Measurements from ENCODE around the gene ZNF280A. TPM values are rescaled to one million over a fixed set of nuclear protein-coding genes. Genes with fewer than 3 reads are reported as not detected.
"Not testable (repeated sequence)": the region's sequence is repeated elsewhere in the genome, so short reads cannot be mapped to it uniquely, and the experiment has no call there.

ZNF280A gene
- total RNA-seq, 1 donor from 2014 or later = not detected

- no peak for DNase-seq (ENCODE audit: low spot score)
These were observed 50.5 kb downstream of the ZNF280A start for GRCh38 chr22:22469527-22469926.

- not testable (repeated sequence) for DNase-seq (ENCODE audit: low spot score)
These were observed 51.1 kb downstream of the ZNF280A start for GRCh38 chr22:22468794-22469469.

DNA sequence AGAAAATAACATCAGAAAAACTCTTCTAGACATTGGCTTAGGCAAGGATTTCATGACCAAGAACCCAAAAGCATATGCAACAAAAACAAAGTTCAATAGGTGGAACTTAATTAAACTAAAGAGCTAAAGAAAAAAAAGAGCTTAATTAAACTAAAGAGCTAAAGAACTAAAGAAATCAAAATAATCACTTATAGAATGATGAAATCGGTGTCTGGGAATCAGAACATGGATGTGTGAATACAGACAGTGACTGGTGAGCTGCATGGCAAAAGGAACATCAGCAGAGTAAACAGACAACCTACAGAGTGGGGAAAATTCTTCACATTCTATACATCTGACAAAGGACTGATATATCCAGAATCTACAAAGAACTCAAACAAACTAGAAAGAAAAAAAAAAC is 53.0 kb downstream of the ZNF280A start:
- DNase-seq (ENCODE audit: low spot score) = no peak

DNA sequence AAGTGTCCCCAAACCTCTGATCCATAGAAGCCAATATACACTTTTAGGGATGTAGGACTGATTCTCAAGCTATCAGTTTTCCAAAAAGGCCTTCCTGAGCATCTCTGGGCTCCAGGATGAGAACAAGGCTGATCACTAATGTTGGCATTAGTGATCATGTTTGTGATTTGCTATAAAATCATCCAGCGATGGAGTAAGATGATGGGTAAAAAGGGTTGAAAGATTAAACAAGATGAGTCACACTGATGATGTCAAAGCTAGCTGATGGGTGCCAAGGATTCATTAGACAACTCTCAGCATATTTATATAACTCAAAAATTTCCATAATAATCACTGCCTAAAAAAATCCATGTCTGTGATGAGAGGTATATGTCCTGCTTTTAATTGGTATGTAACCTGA is 54.3 kb downstream of the ZNF280A start:
- DNase-seq (ENCODE audit: low spot score) = no peak

GRCh38 chr22:22465094-22465602 is 54.9 kb downstream of the ZNF280A start:
- DNase-seq (ENCODE audit: low spot score) = no peak

DNA sequence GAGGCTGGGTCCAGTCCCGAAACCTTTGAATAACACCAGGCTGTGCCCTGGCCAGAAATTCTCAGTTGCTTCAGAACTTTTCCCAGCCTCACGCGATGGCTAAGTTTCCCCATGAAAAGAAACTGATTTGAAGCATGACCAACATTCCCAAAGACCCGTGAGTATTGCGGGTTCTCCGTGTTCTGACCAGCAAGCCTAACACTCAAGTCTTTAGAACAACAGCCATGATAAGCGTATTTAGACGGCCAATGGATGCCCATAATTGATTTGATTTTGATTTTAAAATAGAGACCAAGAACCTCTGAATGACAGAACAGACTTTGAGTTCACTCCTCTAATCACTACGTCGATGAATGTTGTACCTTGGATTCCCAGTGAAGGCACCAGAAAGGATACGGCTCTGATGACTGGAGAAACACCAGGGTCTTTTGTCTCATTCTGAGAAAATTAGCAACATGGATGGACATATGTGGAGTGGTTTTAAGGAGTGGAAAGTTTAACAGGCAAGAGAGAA is 55.5 kb downstream of the ZNF280A start:
- no peak for DNase-seq (ENCODE audit: low spot score)

- no peak for DNase-seq (ENCODE audit: low spot score)
These were observed 56.1 kb downstream of the ZNF280A start for GRCh38 chr22:22463855-22464540.

Other genes starting within 250 kb of the ZNF280A start
- gene ZNF280B, start 11.5 kb downstream of the ZNF280A start, total RNA-seq = 1.1 TPM
- not detected for gene PRAME, start 39.0 kb upstream of the ZNF280A start, total RNA-seq
- gene GGTLC2, start 124.3 kb upstream of the ZNF280A start, total RNA-seq = not detected

All from mesenteric fat pad (tissue), 1 donor.